Astrocyte (in vitro differentiated cells and primary cell): ENCODE results near the gene TFAP2A.

ENCODE experiments used
- CTCF ChIP-seq: IDR thresholded peaks from 2 replicates; pipeline ENCODE4 v1.5.1; 2011; ENCODE audit warnings: low read depth, mild to moderate bottlenecking, inconsistent platforms, low read length, moderate library complexity; ENCODE audit not compliant: insufficient read depth
- EZH2 ChIP-seq: IDR thresholded peaks from 2 replicates; pipeline ENCODE4 v1.6.1; 2012; ENCODE audit warnings: mild to moderate bottlenecking, low read length, inconsistent platforms; ENCODE audit not compliant: insufficient read depth

- TF ChIP-seq CTCF, result no peak
- no peak for TF ChIP-seq EZH2
Observed at GRCh38 chr6:10368861-10369260, 46.0 kb downstream of the TFAP2A start.
